Measurements from ENCODE around the gene DBNDD2. TPM values are rescaled to one million over a fixed set of nuclear protein-coding genes. Genes with fewer than 3 reads are reported as not detected.
A peak's percentile ranks its signal among the peaks of the same experiment; 100 is the strongest.

The DBNDD2 gene
- total RNA-seq, 1 donor from 2014 or later: 37.7 TPM

- peak within 1 kb of the TSS; percentile 92 for H3K4me3 Mint-ChIP-seq (ENCODE audit: unreplicated experiment)
- H3K36me3 Mint-ChIP-seq (ENCODE audit: unreplicated experiment): peaks cover 20% of the 10 kb centered on the region
- peaks cover 24% of the 10 kb centered on the region for H3K4me1 Mint-ChIP-seq (ENCODE audit: unreplicated experiment)
- peak; percentile 90 for DNase-seq (ENCODE audit: extremely low spot score, unreplicated experiment)
- H3K27ac Mint-ChIP-seq (ENCODE audit: unreplicated experiment): peak within 1 kb of the TSS; percentile 94
- no peak for TF ChIP-seq CTCF (IDR thresholded peaks at IDR 0.05)
- H3K9me3 Mint-ChIP-seq (ENCODE audit: unreplicated experiment): no peaks in the 10 kb centered on the region
- H3K27me3 Mint-ChIP-seq (ENCODE audit: unreplicated experiment): peaks cover 2% of the 10 kb centered on the region
These were observed 7.9 kb downstream of the DBNDD2 start, which contains the start of gene PIGT for GRCh38 chr20:45415822-45416637. TSS of gene PIGT (plus strand) at chr20:45416141. CDS start at chr20:45416157, 16 bp downstream.

- H3K27ac Mint-ChIP-seq (ENCODE audit: unreplicated experiment): no peak overlapping the region
- DNase-seq (ENCODE audit: extremely low spot score, unreplicated experiment): no peak
- no peaks in the 10 kb centered on the region for H3K9me3 Mint-ChIP-seq (ENCODE audit: unreplicated experiment)
- H3K4me3 Mint-ChIP-seq (ENCODE audit: unreplicated experiment): peak overlapping the region; percentile 92
- no peak for TF ChIP-seq CTCF (IDR thresholded peaks at IDR 0.05)
- H3K27me3 Mint-ChIP-seq (ENCODE audit: unreplicated experiment): peaks cover 2% of the 10 kb centered on the region
- peaks cover 24% of the 10 kb centered on the region for H3K4me1 Mint-ChIP-seq (ENCODE audit: unreplicated experiment)
- peaks cover 16% of the 10 kb centered on the region for H3K36me3 Mint-ChIP-seq (ENCODE audit: unreplicated experiment)
These were observed 8.8 kb downstream of the DBNDD2 start for GRCh38 chr20:45416917-45417316.

- Mint-ChIP-seq H3K4me3 (ENCODE audit: unreplicated experiment) (no peak overlapping the region), H3K36me3 (ENCODE audit: unreplicated experiment) (peaks cover 25% of the 10 kb centered on the region), H3K27ac (ENCODE audit: unreplicated experiment) (peak overlapping the region; percentile 76), H3K27me3 (ENCODE audit: unreplicated experiment) (no peaks in the 10 kb centered on the region), H3K9me3 (ENCODE audit: unreplicated experiment) (no peaks in the 10 kb centered on the region), H3K4me1 (ENCODE audit: unreplicated experiment) (peaks cover 24% of the 10 kb centered on the region)
- DNase-seq (ENCODE audit: extremely low spot score, unreplicated experiment): peak; percentile 75
- no peak for TF ChIP-seq CTCF (IDR thresholded peaks at IDR 0.05)
These were observed 11.4 kb downstream of the DBNDD2 start for GRCh38 chr20:45419188-45420091.

GRCh38 chr20:45420125-45420524, 12.0 kb downstream of the DBNDD2 start:
- Mint-ChIP-seq H3K9me3 (ENCODE audit: unreplicated experiment) (no peaks in the 10 kb centered on the region), H3K27me3 (ENCODE audit: unreplicated experiment) (no peaks in the 10 kb centered on the region), H3K27ac (ENCODE audit: unreplicated experiment) (no peak overlapping the region), H3K4me3 (ENCODE audit: unreplicated experiment) (no peak overlapping the region), H3K36me3 (ENCODE audit: unreplicated experiment) (peaks cover 29% of the 10 kb centered on the region), H3K4me1 (ENCODE audit: unreplicated experiment) (peaks cover 24% of the 10 kb centered on the region)
- peak; percentile 70 for DNase-seq (ENCODE audit: extremely low spot score, unreplicated experiment)
- TF ChIP-seq CTCF (IDR thresholded peaks at IDR 0.05): no peak

- no peak for DNase-seq (ENCODE audit: extremely low spot score, unreplicated experiment)
- Mint-ChIP-seq H3K36me3 (ENCODE audit: unreplicated experiment) (peaks cover 33% of the 10 kb centered on the region), H3K4me1 (ENCODE audit: unreplicated experiment) (peaks cover 14% of the 10 kb centered on the region), H3K4me3 (ENCODE audit: unreplicated experiment) (no peak overlapping the region), H3K27me3 (ENCODE audit: unreplicated experiment) (no peaks in the 10 kb centered on the region), H3K9me3 (ENCODE audit: unreplicated experiment) (no peaks in the 10 kb centered on the region), H3K27ac (ENCODE audit: unreplicated experiment) (no peak overlapping the region)
- TF ChIP-seq CTCF (IDR thresholded peaks at IDR 0.05): no peak
These were observed 15.6 kb downstream of the DBNDD2 start for GRCh38 chr20:45423700-45424099.
